GM10266 (cell line): ENCODE data around the gene DBN1.

ENCODE experiments used
- DNase-seq: peaks from one replicate; pipeline ENCODE4 v3.0.0; 2012; ENCODE audit errors: extremely low spot score
- CTCF ChIP-seq: IDR thresholded peaks from 2 replicates; pipeline ENCODE4 v1.5.1; 2012; ENCODE audit warnings: mild to moderate bottlenecking, low read depth; ENCODE audit not compliant: control insufficient read depth, insufficient read depth; ENCODE audit errors: missing control alignments

Gene DBN1

GRCh38 chr5:177476531-177477233 lies 3.2 kb upstream of the DBN1 start:
- DNase-seq, result no peak
- no peak for TF ChIP-seq CTCF

- TF ChIP-seq CTCF, result no peak
- DNase-seq, result no peak
These were observed 2.4 kb upstream of the DBN1 start for GRCh38 chr5:177475563-177476427.

GRCh38 chr5:177474846-177475562 lies 1.6 kb upstream of the DBN1 start:
- TF ChIP-seq CTCF, result no peak
- DNase-seq, result no peak

- DNase-seq, result no peak
- no peak for TF ChIP-seq CTCF
These were observed 605 bp upstream of the DBN1 start for GRCh38 chr5:177474002-177474476.

GRCh38 chr5:177472460-177473442 lies 683 bp downstream of the DBN1 start:
- peak; percentile 94 for DNase-seq

More at GRCh38 chr5:177472460-177473442, 683 bp downstream of the DBN1 start:
- TF ChIP-seq CTCF, result peak; percentile 9
